ENCODE results near the gene MET. TPM values are rescaled to one million over a fixed set of nuclear protein-coding genes. Genes with fewer than 3 reads are reported as not detected.

MET gene
- total and polyA plus RNA-seq, 4 donors, result 10.2 to 41.9 (median 25.4) TPM

DNA sequence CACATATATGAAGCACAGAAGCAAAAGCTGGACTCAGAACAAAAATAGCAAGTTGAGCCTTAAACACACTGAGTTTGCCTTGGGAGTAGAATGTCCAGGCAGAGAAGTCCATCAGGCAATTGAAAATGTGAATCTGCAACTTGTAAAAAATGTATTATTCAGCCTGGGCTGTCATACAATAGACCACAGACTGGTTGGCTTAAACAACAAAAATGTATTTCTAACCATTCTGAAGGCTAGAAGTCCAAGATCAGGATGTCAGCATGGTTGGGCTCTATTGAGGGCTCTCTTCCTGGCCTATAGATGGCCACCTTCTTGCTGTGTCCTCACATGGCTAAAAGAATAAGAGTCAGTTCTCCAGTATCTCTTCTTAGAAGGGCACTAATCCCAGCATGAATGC, 113.8 kb downstream of the MET start:
- H3K9ac ChIP-seq (ENCODE audit: low read depth in 1 of 2, low read length in 2 of 2), result no peak overlapping the region
- H3K9me3 ChIP-seq (ENCODE audit: control insufficient read depth in 4 of 4, low read length in 3 of 4), result no peaks in the 10 kb centered on the region
- no peak overlapping the region for H3K4me3 ChIP-seq (ENCODE audit: low read depth in 1 of 3, low read length in 3 of 3)
- H3K36me3 ChIP-seq (ENCODE audit: control insufficient read depth in 4 of 4, insufficient read depth in 3 of 4, low read depth in 1 of 4, low read length in 3 of 4), result no peaks in the 10 kb centered on the region
- H3K4me1 ChIP-seq (ENCODE audit: control insufficient read depth in 4 of 4, insufficient read depth in 4 of 4, low read length in 3 of 4), result peaks cover 0 to 40% (median 12%) of the 10 kb centered on the region in 4 donors
- no peak for DNase-seq (ENCODE audit: low spot score)
- H3K27me3 ChIP-seq (ENCODE audit: control insufficient read depth in 4 of 4, insufficient read depth in 4 of 4, low read length in 3 of 4), result no peaks in the 10 kb centered on the region
- TF ChIP-seq GABPA (IDR thresholded peaks at IDR 0.05 in 1 of 2, conservative IDR thresholded peaks at IDR 0.05 in 1 of 2) (no peak), EGR1 (IDR thresholded peaks at IDR 0.05; ENCODE audit: low read depth in 2 of 2) (no peak), FOXA2 (IDR thresholded peaks at IDR 0.05) (no peak), FOXA1 (IDR thresholded peaks at IDR 0.05) (no peak), SP1 (IDR thresholded peaks at IDR 0.05) (no peak), RXRA (IDR thresholded peaks at IDR 0.05) (no peak), HNF4A (conservative IDR thresholded peaks at IDR 0.05) (no peak), TAF1 (conservative IDR thresholded peaks at IDR 0.05) (no peak), YY1 (IDR thresholded peaks at IDR 0.05) (no peak)
- TF ChIP-seq, protein P1, sequence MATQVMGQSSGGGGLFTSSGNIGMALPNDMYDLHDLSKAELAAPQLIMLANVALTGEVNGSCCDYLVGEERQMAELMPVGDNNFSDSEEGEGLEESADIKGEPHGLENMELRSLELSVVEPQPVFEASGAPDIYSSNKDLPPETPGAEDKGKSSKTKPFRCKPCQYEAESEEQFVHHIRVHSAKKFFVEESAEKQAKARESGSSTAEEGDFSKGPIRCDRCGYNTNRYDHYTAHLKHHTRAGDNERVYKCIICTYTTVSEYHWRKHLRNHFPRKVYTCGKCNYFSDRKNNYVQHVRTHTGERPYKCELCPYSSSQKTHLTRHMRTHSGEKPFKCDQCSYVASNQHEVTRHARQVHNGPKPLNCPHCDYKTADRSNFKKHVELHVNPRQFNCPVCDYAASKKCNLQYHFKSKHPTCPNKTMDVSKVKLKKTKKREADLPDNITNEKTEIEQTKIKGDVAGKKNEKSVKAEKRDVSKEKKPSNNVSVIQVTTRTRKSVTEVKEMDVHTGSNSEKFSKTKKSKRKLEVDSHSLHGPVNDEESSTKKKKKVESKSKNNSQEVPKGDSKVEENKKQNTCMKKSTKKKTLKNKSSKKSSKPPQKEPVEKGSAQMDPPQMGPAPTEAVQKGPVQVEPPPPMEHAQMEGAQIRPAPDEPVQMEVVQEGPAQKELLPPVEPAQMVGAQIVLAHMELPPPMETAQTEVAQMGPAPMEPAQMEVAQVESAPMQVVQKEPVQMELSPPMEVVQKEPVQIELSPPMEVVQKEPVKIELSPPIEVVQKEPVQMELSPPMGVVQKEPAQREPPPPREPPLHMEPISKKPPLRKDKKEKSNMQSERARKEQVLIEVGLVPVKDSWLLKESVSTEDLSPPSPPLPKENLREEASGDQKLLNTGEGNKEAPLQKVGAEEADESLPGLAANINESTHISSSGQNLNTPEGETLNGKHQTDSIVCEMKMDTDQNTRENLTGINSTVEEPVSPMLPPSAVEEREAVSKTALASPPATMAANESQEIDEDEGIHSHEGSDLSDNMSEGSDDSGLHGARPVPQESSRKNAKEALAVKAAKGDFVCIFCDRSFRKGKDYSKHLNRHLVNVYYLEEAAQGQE (IDR thresholded peaks at IDR 0.05), result no peak
- TF ChIP-seq, protein P2, sequence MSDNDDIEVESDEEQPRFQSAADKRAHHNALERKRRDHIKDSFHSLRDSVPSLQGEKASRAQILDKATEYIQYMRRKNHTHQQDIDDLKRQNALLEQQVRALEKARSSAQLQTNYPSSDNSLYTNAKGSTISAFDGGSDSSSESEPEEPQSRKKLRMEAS (IDR thresholded peaks at IDR 0.05), result no peak
- TF ChIP-seq, protein P3, sequence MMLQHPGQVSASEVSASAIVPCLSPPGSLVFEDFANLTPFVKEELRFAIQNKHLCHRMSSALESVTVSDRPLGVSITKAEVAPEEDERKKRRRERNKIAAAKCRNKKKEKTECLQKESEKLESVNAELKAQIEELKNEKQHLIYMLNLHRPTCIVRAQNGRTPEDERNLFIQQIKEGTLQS (IDR thresholded peaks at IDR 0.05), result no peak
- TF ChIP-seq, protein P4, sequence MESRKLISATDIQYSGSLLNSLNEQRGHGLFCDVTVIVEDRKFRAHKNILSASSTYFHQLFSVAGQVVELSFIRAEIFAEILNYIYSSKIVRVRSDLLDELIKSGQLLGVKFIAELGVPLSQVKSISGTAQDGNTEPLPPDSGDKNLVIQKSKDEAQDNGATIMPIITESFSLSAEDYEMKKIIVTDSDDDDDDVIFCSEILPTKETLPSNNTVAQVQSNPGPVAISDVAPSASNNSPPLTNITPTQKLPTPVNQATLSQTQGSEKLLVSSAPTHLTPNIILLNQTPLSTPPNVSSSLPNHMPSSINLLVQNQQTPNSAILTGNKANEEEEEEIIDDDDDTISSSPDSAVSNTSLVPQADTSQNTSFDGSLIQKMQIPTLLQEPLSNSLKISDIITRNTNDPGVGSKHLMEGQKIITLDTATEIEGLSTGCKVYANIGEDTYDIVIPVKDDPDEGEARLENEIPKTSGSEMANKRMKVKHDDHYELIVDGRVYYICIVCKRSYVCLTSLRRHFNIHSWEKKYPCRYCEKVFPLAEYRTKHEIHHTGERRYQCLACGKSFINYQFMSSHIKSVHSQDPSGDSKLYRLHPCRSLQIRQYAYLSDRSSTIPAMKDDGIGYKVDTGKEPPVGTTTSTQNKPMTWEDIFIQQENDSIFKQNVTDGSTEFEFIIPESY (IDR thresholded peaks at IDR 0.05), result no peak
- H3K27ac ChIP-seq (ENCODE audit: low read depth in 1 of 2, low read length in 2 of 2), result no peak overlapping the region

DNA sequence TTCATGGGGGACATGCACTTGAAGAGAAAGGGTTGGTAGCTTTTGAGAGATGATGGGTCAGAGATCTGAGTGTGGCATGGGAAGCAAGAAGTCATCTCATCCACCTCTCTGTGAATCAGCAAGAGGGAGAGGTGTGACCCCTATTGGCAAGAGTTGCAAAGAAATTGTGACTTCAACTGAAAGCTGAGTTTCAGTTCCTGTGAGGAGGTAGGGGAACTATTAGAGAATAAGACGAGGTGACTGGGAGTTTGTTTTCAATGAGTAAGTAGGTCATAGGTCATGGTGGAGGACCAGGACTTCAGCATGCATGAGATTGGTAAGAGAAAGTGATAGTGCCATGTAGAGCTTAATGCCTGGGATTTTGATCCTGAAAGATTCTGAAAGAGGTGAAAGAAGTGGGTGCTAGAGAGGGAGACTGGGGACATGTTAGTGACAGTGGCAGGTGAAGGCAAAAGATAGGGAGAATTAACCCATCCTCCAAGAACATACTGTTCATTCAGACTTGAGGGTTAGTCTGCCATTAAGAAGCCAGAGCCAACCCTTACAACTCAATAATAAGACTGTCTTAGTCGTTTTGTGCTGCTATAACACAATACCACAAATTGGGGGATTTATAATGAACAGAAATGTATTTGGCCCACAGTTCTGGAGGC, 114.9 kb downstream of the MET start:
- no peak overlapping the region for H3K9ac ChIP-seq (ENCODE audit: low read depth in 1 of 2, low read length in 2 of 2)
- DNase-seq (ENCODE audit: low spot score), result no peak
- H3K27ac ChIP-seq (ENCODE audit: low read depth in 1 of 2, low read length in 2 of 2), result peak overlapping the region; percentile 14 to 82
- TF ChIP-seq SP1 (IDR thresholded peaks at IDR 0.05) (peak; percentile 10), RAD21 (IDR thresholded peaks at IDR 0.05) (peak; percentile 77 to 80), RXRA (IDR thresholded peaks at IDR 0.05) (peak; percentile 8 to 41), EGR1 (IDR thresholded peaks at IDR 0.05; ENCODE audit: low read depth in 2 of 2) (no peak), HNF4A (conservative IDR thresholded peaks at IDR 0.05) (peak in 1 of 2 donors; percentile 3)
- TF ChIP-seq, protein P5, sequence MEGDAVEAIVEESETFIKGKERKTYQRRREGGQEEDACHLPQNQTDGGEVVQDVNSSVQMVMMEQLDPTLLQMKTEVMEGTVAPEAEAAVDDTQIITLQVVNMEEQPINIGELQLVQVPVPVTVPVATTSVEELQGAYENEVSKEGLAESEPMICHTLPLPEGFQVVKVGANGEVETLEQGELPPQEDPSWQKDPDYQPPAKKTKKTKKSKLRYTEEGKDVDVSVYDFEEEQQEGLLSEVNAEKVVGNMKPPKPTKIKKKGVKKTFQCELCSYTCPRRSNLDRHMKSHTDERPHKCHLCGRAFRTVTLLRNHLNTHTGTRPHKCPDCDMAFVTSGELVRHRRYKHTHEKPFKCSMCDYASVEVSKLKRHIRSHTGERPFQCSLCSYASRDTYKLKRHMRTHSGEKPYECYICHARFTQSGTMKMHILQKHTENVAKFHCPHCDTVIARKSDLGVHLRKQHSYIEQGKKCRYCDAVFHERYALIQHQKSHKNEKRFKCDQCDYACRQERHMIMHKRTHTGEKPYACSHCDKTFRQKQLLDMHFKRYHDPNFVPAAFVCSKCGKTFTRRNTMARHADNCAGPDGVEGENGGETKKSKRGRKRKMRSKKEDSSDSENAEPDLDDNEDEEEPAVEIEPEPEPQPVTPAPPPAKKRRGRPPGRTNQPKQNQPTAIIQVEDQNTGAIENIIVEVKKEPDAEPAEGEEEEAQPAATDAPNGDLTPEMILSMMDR (IDR thresholded peaks at IDR 0.05; ENCODE audit: low read depth, low read length, missing input control), result peak; percentile 37
- H3K4me1 ChIP-seq (ENCODE audit: control insufficient read depth in 4 of 4, insufficient read depth in 4 of 4, low read length in 3 of 4), result peaks cover 0 to 34% (median 10%) of the 10 kb centered on the region in 4 donors
- H3K9me3 ChIP-seq (ENCODE audit: control insufficient read depth in 4 of 4, low read length in 3 of 4), result no peaks in the 10 kb centered on the region
- WGBS, result 51% methylated on average over 2 of the region's 2 CpGs
- H3K27me3 ChIP-seq (ENCODE audit: control insufficient read depth in 4 of 4, insufficient read depth in 4 of 4, low read length in 3 of 4), result no peaks in the 10 kb centered on the region
- H3K4me3 ChIP-seq (ENCODE audit: low read depth in 1 of 3, low read length in 3 of 3), result no peak overlapping the region
- H3K36me3 ChIP-seq (ENCODE audit: control insufficient read depth in 4 of 4, insufficient read depth in 3 of 4, low read depth in 1 of 4, low read length in 3 of 4), result no peaks in the 10 kb centered on the region
